ENCODE results near the gene CEPT1.
"Not testable (repeated sequence)": the region's sequence is repeated elsewhere in the genome, so short reads cannot be mapped to it uniquely, and the experiment has no call there.

Gene CEPT1

DNA sequence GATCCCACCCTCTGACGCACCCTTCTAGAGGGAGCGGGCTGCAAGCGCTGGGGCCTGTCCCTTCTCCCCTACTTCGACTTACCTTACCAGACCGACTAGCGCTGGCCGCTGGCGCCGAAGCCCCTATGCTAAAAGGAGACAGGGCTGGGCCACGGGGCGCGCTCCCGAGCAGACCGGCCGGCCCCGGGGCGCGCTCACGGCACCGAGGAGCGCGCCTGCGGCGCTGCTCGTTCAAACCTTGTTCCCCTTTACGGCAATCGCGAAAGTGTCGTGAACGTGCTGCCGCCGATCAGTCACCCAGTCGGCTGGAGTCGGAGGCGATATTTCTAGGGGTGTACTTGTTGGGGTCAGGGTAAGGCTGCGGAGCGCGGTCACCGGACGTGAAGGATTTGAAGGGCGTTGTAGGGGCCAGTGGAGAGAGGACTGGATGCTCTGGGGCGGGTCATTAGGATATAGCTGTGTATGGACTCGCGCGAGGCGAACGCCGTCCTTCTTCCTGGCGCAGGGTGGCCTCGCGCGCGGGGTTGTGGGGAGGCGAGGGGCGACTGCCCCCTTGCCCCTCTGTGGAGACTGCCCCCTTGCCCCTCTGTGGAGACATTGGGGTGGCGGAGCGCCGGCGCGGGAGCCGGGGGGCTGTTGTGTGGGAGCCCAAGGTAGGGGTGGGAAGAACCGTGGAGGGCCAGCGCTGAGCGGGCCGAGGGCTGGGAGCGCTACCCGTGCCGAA is at the start of gene CEPT1, which contains the start of gene DRAM2:
CEPT1 (plus strand) TSS at position 268 of the 724 bp plus-strand sequence. CDS start 7,492 bp downstream, outside the sequence.
DRAM2 (minus strand) TSS at position 138 of the 724 bp plus-strand sequence. CDS start 8,539 bp downstream, outside the sequence.
- Histone ChIP-seq H3K4me1 (ENCODE audit: control insufficient read depth in 2 of 2, insufficient read depth in 2 of 2, low read length in 2 of 2) (peaks cover 11 to 14% of the 10 kb centered on the region in 2 donors), H3K36me3 (ENCODE audit: control insufficient read depth in 2 of 2, insufficient read depth in 2 of 2, low read length in 2 of 2) (peaks cover 2% of the 10 kb centered on the region in 2 donors), H3K4me3 (ENCODE audit: low read length in 2 of 2) (peak within 1 kb of the TSS; percentile 81 to 95), H3K9me3 (ENCODE audit: control insufficient read depth in 2 of 2, low read length in 2 of 2) (no peaks in the 10 kb centered on the region), H3K27ac (ENCODE audit: low read depth in 2 of 2, low read length in 2 of 2) (peak within 1 kb of the TSS; percentile 88 to 94), H3K9ac (ENCODE audit: low read depth in 1 of 2, low read length in 2 of 2) (peak within 1 kb of the TSS; percentile 82 to 89), H3K27me3 (ENCODE audit: control insufficient read depth in 2 of 2, insufficient read depth in 2 of 2, low read length in 2 of 2) (no peaks in the 10 kb centered on the region)

DNA sequence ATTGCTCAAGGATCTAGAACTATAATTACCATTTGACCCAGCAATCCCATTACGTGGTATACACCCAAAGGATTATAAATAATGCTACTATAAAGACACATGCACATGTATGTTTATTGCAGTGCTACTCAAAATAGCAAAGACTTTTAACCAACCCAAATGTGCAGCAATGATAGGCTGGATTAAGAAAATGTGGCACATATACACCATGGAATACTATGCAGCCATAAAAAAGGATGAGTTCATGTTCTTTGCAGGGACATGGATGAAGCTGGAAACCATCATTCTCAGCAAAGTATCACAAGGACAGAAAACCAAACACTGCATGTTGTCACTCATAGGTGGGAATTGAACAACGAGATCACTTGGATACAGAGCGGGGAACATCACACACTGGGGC is 44.6 kb upstream of the CEPT1 start:
- not testable (repeated sequence) for H3K27me3 ChIP-seq (ENCODE audit: control insufficient read depth in 2 of 2, insufficient read depth in 2 of 2, low read length in 2 of 2); H3K9ac ChIP-seq (ENCODE audit: low read depth in 1 of 2, low read length in 2 of 2); H3K9me3 ChIP-seq (ENCODE audit: control insufficient read depth in 2 of 2, low read length in 2 of 2); H3K27ac ChIP-seq (ENCODE audit: low read depth in 2 of 2, low read length in 2 of 2); H3K4me1 ChIP-seq (ENCODE audit: control insufficient read depth in 2 of 2, insufficient read depth in 2 of 2, low read length in 2 of 2); H3K4me3 ChIP-seq (ENCODE audit: low read length in 2 of 2); H3K36me3 ChIP-seq (ENCODE audit: control insufficient read depth in 2 of 2, insufficient read depth in 2 of 2, low read length in 2 of 2)

DNA sequence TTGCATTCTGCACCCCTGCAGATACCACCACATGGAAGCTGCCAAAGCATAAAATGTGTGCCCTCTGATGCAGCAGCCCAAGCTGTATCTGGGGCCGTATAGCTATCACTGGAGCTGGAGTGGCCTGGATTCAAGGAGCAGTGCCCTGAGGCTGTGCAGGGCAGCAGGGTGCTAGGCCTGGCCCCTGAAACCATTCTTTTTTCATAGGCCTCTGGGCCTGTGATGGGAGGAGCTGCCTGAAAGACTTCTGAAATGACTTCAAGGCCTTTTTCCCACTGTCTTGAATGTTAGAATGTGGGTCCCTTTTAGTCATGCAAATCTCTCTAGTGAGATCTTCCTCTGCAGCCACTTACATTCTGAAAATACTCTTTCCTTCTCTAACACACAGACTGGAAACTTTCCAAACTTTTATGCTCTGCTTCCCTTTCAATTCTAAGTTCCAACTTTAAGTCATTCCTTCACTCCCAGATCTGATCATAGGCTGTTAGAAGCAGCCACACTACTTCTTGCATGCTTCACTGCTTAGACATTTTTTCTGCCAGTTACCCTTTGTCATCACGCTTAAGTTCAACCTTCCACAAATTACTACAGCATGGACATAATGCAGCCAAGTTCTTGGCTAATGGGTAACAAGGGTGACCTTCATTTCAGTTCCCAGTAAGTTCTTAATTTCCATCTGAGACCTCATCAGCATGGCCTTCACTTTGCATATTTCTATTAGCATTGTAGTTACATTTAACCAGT is 42.5 kb upstream of the CEPT1 start:
- H3K4me1 ChIP-seq (ENCODE audit: control insufficient read depth in 2 of 2, insufficient read depth in 2 of 2, low read length in 2 of 2), result no peaks in the 10 kb centered on the region
- H3K9me3 ChIP-seq (ENCODE audit: control insufficient read depth in 2 of 2, low read length in 2 of 2), result peaks cover 3 to 7% of the 10 kb centered on the region in 2 donors
- no peaks in the 10 kb centered on the region for H3K27me3 ChIP-seq (ENCODE audit: control insufficient read depth in 2 of 2, insufficient read depth in 2 of 2, low read length in 2 of 2)
- no peaks in the 10 kb centered on the region for H3K36me3 ChIP-seq (ENCODE audit: control insufficient read depth in 2 of 2, insufficient read depth in 2 of 2, low read length in 2 of 2)
- no peak overlapping the region for H3K27ac ChIP-seq (ENCODE audit: low read depth in 2 of 2, low read length in 2 of 2)
- H3K4me3 ChIP-seq (ENCODE audit: low read length in 2 of 2), result no peak overlapping the region
- no peak overlapping the region for H3K9ac ChIP-seq (ENCODE audit: low read depth in 1 of 2, low read length in 2 of 2)

DNA sequence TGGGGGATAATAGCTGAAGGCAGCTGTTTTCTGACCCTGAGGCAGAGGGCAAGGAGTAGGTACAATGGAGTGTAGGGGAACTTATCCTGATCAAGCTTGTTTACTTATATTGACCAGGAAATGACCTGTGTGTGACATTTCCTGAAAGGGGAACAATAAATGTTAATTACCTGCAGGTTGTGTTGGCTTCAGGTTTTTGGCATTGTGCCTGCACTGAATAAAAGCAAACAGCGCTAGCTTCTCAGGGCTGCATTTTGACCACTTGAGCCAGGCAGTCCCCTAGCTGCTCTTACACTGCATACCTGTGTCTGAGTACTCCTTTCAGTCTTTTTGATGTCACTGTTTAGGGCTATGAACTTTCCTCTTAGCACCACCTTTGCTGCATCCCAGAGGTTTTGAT is 40.7 kb upstream of the CEPT1 start:
- no peak overlapping the region for H3K9ac ChIP-seq (ENCODE audit: low read depth in 1 of 2, low read length in 2 of 2)
- peaks cover 3 to 7% of the 10 kb centered on the region in 2 donors for H3K9me3 ChIP-seq (ENCODE audit: control insufficient read depth in 2 of 2, low read length in 2 of 2)
- no peak overlapping the region for H3K27ac ChIP-seq (ENCODE audit: low read depth in 2 of 2, low read length in 2 of 2)

DNA sequence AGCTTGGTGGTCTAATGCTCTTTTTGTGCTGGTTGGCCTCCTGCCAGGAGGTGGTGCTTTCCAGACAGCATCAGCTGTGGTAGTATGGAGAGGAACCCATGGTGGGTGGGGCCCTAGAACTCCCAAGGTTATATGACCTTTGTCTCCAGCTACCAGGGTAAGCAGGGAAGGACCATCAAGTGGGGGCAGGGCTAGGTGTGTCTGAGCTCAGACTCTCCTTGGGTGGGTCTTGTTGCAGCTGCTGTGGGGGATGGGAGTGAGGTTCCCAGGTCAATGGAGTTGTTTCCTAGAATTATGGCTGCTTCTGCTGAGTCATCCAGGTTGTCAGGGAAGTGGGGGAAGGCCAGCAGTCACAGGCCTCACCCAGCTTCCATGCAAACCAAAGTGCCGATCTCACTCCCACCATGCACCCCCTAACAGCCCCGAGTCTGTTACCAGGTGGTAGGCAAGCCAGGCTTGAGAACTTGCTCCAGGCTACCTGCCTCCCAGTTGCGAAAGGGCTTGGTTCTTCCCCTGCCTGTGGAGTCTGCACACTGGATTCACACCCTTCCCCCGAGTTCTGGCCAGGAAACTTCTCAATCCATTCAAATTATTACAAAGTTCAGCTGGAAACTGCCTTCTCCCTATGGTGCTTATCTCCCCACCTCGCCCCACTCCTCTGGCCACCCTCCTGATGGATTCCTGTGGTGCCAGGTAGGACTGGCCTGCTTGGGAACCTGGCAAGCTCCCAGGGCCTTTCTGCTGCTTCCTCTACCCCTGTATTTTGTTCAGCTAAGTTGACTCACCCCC is 38.0 kb upstream of the CEPT1 start:
- Histone ChIP-seq H3K36me3 (ENCODE audit: control insufficient read depth in 2 of 2, insufficient read depth in 2 of 2, low read length in 2 of 2) (no peaks in the 10 kb centered on the region), H3K27me3 (ENCODE audit: control insufficient read depth in 2 of 2, insufficient read depth in 2 of 2, low read length in 2 of 2) (no peaks in the 10 kb centered on the region), H3K4me1 (ENCODE audit: control insufficient read depth in 2 of 2, insufficient read depth in 2 of 2, low read length in 2 of 2) (no peaks in the 10 kb centered on the region), H3K9ac (ENCODE audit: low read depth in 1 of 2, low read length in 2 of 2) (no peak overlapping the region), H3K4me3 (ENCODE audit: low read length in 2 of 2) (no peak overlapping the region), H3K27ac (ENCODE audit: low read depth in 2 of 2, low read length in 2 of 2) (no peak overlapping the region), H3K9me3 (ENCODE audit: control insufficient read depth in 2 of 2, low read length in 2 of 2) (peaks cover 3 to 5% of the 10 kb centered on the region in 2 donors)

More for the DNA sequence above, 40.7 kb upstream of the CEPT1 start:
- H3K4me3 ChIP-seq (ENCODE audit: low read length in 2 of 2), result no peak overlapping the region
- no peaks in the 10 kb centered on the region for H3K4me1 ChIP-seq (ENCODE audit: control insufficient read depth in 2 of 2, insufficient read depth in 2 of 2, low read length in 2 of 2)
- H3K36me3 ChIP-seq (ENCODE audit: control insufficient read depth in 2 of 2, insufficient read depth in 2 of 2, low read length in 2 of 2), result no peaks in the 10 kb centered on the region
- H3K27me3 ChIP-seq (ENCODE audit: control insufficient read depth in 2 of 2, insufficient read depth in 2 of 2, low read length in 2 of 2), result no peaks in the 10 kb centered on the region

DNA sequence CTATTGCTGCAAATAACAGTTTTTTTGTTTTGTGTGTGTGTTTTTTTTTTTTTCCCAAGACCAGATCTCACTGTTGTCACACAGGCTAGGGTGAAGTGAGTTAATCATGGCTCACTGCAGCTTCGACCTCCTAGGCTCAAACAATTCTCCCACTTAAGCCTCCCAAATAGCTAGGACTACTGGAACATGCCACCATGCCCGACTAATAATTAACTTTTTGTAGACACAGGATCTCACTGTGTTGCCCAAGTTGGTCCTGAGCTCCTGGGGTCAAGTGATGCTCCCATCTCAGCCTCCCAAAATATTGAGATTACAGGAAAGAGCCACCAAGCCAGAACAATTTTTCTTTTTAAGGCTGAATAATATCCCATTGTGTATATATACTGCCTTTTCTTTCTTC is 35.0 kb upstream of the CEPT1 start:
- Histone ChIP-seq H3K4me3 (ENCODE audit: low read length in 2 of 2) (no peak overlapping the region), H3K9ac (ENCODE audit: low read depth in 1 of 2, low read length in 2 of 2) (no peak overlapping the region), H3K36me3 (ENCODE audit: control insufficient read depth in 2 of 2, insufficient read depth in 2 of 2, low read length in 2 of 2) (no peaks in the 10 kb centered on the region), H3K4me1 (ENCODE audit: control insufficient read depth in 2 of 2, insufficient read depth in 2 of 2, low read length in 2 of 2) (no peaks in the 10 kb centered on the region), H3K27ac (ENCODE audit: low read depth in 2 of 2, low read length in 2 of 2) (no peak overlapping the region), H3K9me3 (ENCODE audit: control insufficient read depth in 2 of 2, low read length in 2 of 2) (peaks cover 3 to 9% of the 10 kb centered on the region in 2 donors), H3K27me3 (ENCODE audit: control insufficient read depth in 2 of 2, insufficient read depth in 2 of 2, low read length in 2 of 2) (no peaks in the 10 kb centered on the region)

DNA sequence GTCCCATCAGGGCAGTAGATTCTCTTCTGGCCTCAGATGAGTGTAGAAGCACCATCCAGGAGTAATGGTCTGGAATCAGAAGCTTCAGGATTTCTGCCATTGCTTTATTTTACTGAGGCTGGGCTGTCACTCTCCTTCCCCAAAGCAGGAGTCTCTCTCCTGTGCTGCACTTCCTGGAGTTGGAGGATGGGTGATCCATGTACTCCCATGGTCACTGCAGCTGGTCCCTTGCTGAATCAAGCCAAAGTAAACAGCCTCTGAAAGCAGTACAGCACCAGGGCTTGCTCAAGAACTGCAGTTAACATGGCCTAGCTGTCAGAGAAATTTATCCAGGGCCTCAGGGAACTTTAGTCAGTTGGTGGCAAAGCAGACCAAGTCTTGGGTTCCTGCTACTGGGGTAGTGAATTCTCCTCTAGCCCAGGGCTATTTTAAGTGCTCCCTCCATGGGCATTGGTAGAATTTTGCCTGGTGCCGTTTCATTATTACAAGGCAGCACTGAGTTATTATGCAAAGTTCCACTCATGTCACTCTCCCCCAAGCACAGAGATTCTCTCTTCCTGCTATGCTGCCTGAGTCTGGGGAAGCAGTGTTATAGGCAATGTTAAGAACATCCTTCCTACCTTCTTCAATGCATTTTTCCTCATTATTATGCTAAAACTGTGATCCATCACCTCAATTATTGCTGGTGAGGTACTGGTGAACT is 29.7 kb upstream of the CEPT1 start:
- Histone ChIP-seq H3K9ac (ENCODE audit: low read depth in 1 of 2, low read length in 2 of 2) (no peak overlapping the region), H3K4me3 (ENCODE audit: low read length in 2 of 2) (no peak overlapping the region), H3K27me3 (ENCODE audit: control insufficient read depth in 2 of 2, insufficient read depth in 2 of 2, low read length in 2 of 2) (no peaks in the 10 kb centered on the region), H3K9me3 (ENCODE audit: control insufficient read depth in 2 of 2, low read length in 2 of 2) (peaks cover 0 to 5% of the 10 kb centered on the region in 2 donors), H3K36me3 (ENCODE audit: control insufficient read depth in 2 of 2, insufficient read depth in 2 of 2, low read length in 2 of 2) (no peaks in the 10 kb centered on the region), H3K27ac (ENCODE audit: low read depth in 2 of 2, low read length in 2 of 2) (no peak overlapping the region), H3K4me1 (ENCODE audit: control insufficient read depth in 2 of 2, insufficient read depth in 2 of 2, low read length in 2 of 2) (no peaks in the 10 kb centered on the region)

DNA sequence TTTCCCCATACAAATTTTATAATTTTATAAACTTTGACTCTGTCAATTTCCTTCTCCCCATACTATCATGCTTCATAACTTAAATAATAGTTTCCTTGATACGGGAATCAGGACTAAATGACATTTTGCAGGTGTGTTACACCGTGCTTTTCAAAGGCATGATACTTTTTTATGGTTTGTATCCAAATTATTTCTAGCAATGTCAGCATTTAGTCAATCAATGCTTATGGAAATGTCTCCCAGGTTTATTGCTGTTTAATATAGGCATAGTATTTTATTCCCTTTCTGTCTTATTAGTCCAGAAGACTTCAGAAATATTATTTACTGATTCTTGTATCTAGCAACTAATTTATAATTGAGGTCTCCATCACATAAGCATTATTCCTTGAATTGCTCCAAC is 23.5 kb upstream of the CEPT1 start:
- Histone ChIP-seq H3K36me3 (ENCODE audit: control insufficient read depth in 2 of 2, insufficient read depth in 2 of 2, low read length in 2 of 2) (peaks cover 21 to 24% of the 10 kb centered on the region in 2 donors), H3K4me1 (ENCODE audit: control insufficient read depth in 2 of 2, insufficient read depth in 2 of 2, low read length in 2 of 2) (no peaks in the 10 kb centered on the region)

DNA sequence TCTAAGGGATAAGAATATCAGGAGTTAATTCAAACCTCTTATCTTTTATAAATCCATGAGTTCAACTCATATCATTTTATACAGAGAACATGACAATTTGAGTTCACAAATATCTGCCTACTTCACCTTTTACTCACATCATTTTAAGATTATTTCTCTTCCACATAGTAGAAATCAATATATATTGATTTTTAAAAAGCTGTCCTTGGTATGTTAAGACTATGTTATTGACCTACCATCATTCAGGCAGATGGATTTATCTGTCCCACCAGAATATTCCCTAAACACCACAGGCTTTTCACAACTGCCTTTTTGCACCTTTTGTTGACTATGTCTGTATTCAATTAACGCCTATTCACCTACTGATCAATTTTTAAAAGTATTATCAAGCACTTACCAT is 13.7 kb upstream of the CEPT1 start:
- Histone ChIP-seq H3K9ac (ENCODE audit: low read depth in 1 of 2, low read length in 2 of 2) (no peak overlapping the region), H3K4me1 (ENCODE audit: control insufficient read depth in 2 of 2, insufficient read depth in 2 of 2, low read length in 2 of 2) (no peaks in the 10 kb centered on the region), H3K27ac (ENCODE audit: low read depth in 2 of 2, low read length in 2 of 2) (no peak overlapping the region), H3K9me3 (ENCODE audit: control insufficient read depth in 2 of 2, low read length in 2 of 2) (no peaks in the 10 kb centered on the region), H3K27me3 (ENCODE audit: control insufficient read depth in 2 of 2, insufficient read depth in 2 of 2, low read length in 2 of 2) (no peaks in the 10 kb centered on the region), H3K36me3 (ENCODE audit: control insufficient read depth in 2 of 2, insufficient read depth in 2 of 2, low read length in 2 of 2) (peaks cover 7 to 21% of the 10 kb centered on the region in 2 donors), H3K4me3 (ENCODE audit: low read length in 2 of 2) (no peak overlapping the region)

More for the DNA sequence above, 23.5 kb upstream of the CEPT1 start:
- H3K27me3 ChIP-seq (ENCODE audit: control insufficient read depth in 2 of 2, insufficient read depth in 2 of 2, low read length in 2 of 2), result no peaks in the 10 kb centered on the region
- H3K27ac ChIP-seq (ENCODE audit: low read depth in 2 of 2, low read length in 2 of 2), result no peak overlapping the region
- no peaks in the 10 kb centered on the region for H3K9me3 ChIP-seq (ENCODE audit: control insufficient read depth in 2 of 2, low read length in 2 of 2)
- H3K9ac ChIP-seq (ENCODE audit: low read depth in 1 of 2, low read length in 2 of 2), result no peak overlapping the region
- no peak overlapping the region for H3K4me3 ChIP-seq (ENCODE audit: low read length in 2 of 2)
